CD4-positive, alpha-beta T cell treated with Interferon alpha-2 for 1 hour (primary cell): ENCODE data around the gene RBP5.
A peak's percentile ranks its signal among the peaks of the same experiment; 100 is the strongest.

Source experiments
- DNase-seq, 2 donors: peaks; one replicate each; pipeline ENCODE4 v3.0.0-alpha.2; 2020 to 2022

RBP5 gene

GRCh38 chr12:7100239-7100638 is 28.4 kb downstream of the RBP5 start:
- no peak for DNase-seq

GRCh38 chr12:7099290-7099996 is 29.2 kb downstream of the RBP5 start:
- DNase-seq, result no peak

- no peak for DNase-seq
Observed at GRCh38 chr12:7096979-7097378, 31.7 kb downstream of the RBP5 start.

GRCh38 chr12:7096006-7096932 is 32.4 kb downstream of the RBP5 start:
- no peak for DNase-seq

GRCh38 chr12:7093892-7094291 is 34.8 kb downstream of the RBP5 start:
- no peak for DNase-seq

GRCh38 chr12:7093486-7093885 is 35.2 kb downstream of the RBP5 start:
- no peak for DNase-seq

GRCh38 chr12:7092986-7093460 is 35.7 kb downstream of the RBP5 start:
- no peak for DNase-seq

- DNase-seq, result peak; percentile 58 to 74
Observed at GRCh38 chr12:7092229-7092985, 36.3 kb downstream of the RBP5 start, which contains the start of gene C1R. TSS of gene C1R (minus strand) at chr12:7092445. CDS start at chr12:7092388, 57 bp downstream.

GRCh38 chr12:7091660-7092228 is 36.9 kb downstream of the RBP5 start:
- no peak for DNase-seq

GRCh38 chr12:7091171-7091570 is 37.5 kb downstream of the RBP5 start:
- DNase-seq, result no peak

- DNase-seq, result no peak
Observed at GRCh38 chr12:7090222-7090998, 38.3 kb downstream of the RBP5 start.

GRCh38 chr12:7089196-7089871 is 39.4 kb downstream of the RBP5 start:
- no peak for DNase-seq

- DNase-seq, result no peak
Observed at GRCh38 chr12:7083125-7083524, 45.6 kb downstream of the RBP5 start.

GRCh38 chr12:7081037-7081436 is 47.7 kb downstream of the RBP5 start:
- DNase-seq, result no peak

GRCh38 chr12:7079826-7080125 is 48.9 kb downstream of the RBP5 start:
- DNase-seq, result no peak

GRCh38 chr12:7078163-7078562 is 50.5 kb downstream of the RBP5 start:
- DNase-seq, result no peak

GRCh38 chr12:7076493-7076892 is 52.2 kb downstream of the RBP5 start:
- DNase-seq, result no peak

- no peak for DNase-seq
Observed at GRCh38 chr12:7075939-7076338, 52.8 kb downstream of the RBP5 start.

- DNase-seq, result no peak
Observed at GRCh38 chr12:7075518-7075917, 53.2 kb downstream of the RBP5 start.

- DNase-seq, result no peak
Observed at GRCh38 chr12:7073946-7074345, 54.7 kb downstream of the RBP5 start.
